Activated CD8-positive, alpha-beta memory T cell treated with anti-CD3 and anti-CD28 coated beads for 4 hours (primary cell): ENCODE data around the gene RAMP1.

Experiments used
- DNase-seq, 2 donors: peaks; one replicate each; pipeline ENCODE4 v3.0.0-alpha.2; 2020; ENCODE audit warnings: low read depth in 2 of 2

The RAMP1 gene

GRCh38 chr2:237895544-237896506 lies 36.4 kb downstream of the RAMP1 start:
- no peak for DNase-seq

- DNase-seq: no peak
Observed at GRCh38 chr2:237896507-237896892, 37.1 kb downstream of the RAMP1 start.

GRCh38 chr2:237896956-237897355 lies 37.5 kb downstream of the RAMP1 start:
- no peak for DNase-seq

GRCh38 chr2:237898057-237898414 lies 38.6 kb downstream of the RAMP1 start:
- DNase-seq: no peak

GRCh38 chr2:237900891-237901831 lies 41.7 kb downstream of the RAMP1 start:
- no peak for DNase-seq

- no peak for DNase-seq
Observed at GRCh38 chr2:237901932-237902850, 42.8 kb downstream of the RAMP1 start.

- no peak for DNase-seq
Observed at GRCh38 chr2:237904831-237905599, 45.6 kb downstream of the RAMP1 start.

GRCh38 chr2:237907144-237907543 lies 47.7 kb downstream of the RAMP1 start:
- DNase-seq: no peak

- DNase-seq: no peak
Observed at GRCh38 chr2:237909075-237909695, 49.8 kb downstream of the RAMP1 start.

- no peak for DNase-seq
Observed at GRCh38 chr2:237909801-237910475, 50.5 kb downstream of the RAMP1 start.

- DNase-seq: no peak
Observed at GRCh38 chr2:237910576-237911362, 51.3 kb downstream of the RAMP1 start.

- no peak for DNase-seq
Observed at GRCh38 chr2:237911363-237912017, 52.1 kb downstream of the RAMP1 start.

- no peak for DNase-seq
Observed at GRCh38 chr2:237912271-237913192, 53.1 kb downstream of the RAMP1 start.

- DNase-seq: no peak
Observed at GRCh38 chr2:237913193-237913917, 53.9 kb downstream of the RAMP1 start.

GRCh38 chr2:237915576-237915975 lies 56.2 kb downstream of the RAMP1 start:
- no peak for DNase-seq

- DNase-seq: no peak
Observed at GRCh38 chr2:237916296-237916695, 56.9 kb downstream of the RAMP1 start.
